HEK293T (cell line): ENCODE measurements around the gene AGPS.

Experiments
- CTCF ChIA-PET: fragments of 350-600 bp; formaldehyde crosslinking; extraction: SDS; loops from one replicate; lab custom pipeline; 2021; ENCODE audit warnings: antibody characterized with exemption, inconsistent platforms; lab: Yijun Ruan, JAX
- POLR2A ChIA-PET: fragments of 350-600 bp; formaldehyde crosslinking; extraction: SDS; loops from one replicate; lab custom pipeline; 2020; ENCODE audit warnings: antibody characterized with exemption, inconsistent platforms; lab: Yijun Ruan, JAX
- DNase-seq: peaks from one replicate; pipeline ENCODE4 v3.0.0; 2012; ENCODE audit warnings: mixed read lengths; ENCODE audit errors: extremely low spot score
- ARNT ChIP-seq: fragments of 450-650 bp; IDR thresholded peaks from 2 replicates; pipeline ENCODE4 v1.6.1; 2017; ENCODE audit warnings: mild to moderate bottlenecking
- BHLHE40 ChIP-seq: fragments of 450-650 bp; IDR thresholded peaks from 2 replicates; pipeline ENCODE4 v1.6.1; 2016; ENCODE audit warnings: mild to moderate bottlenecking, moderate library complexity, borderline replicate concordance
- CTBP1 ChIP-seq: fragments of 450-650 bp; IDR thresholded peaks from 2 replicates; pipeline ENCODE4 v1.6.1; 2016; ENCODE audit warnings: borderline replicate concordance
- ELF4 ChIP-seq: fragments of 450-650 bp; IDR thresholded peaks from 2 replicates; pipeline ENCODE4 v1.6.1; 2017; ENCODE audit warnings: antibody characterized with exemption
- FOXA1 ChIP-seq: fragments of 450-650 bp; IDR thresholded peaks from 2 replicates; pipeline ENCODE4 v1.6.1; 2016; ENCODE audit warnings: mild to moderate bottlenecking
- FOXK2 ChIP-seq: fragments of 450-650 bp; IDR thresholded peaks from 2 replicates; pipeline ENCODE4 v1.6.1; 2016; ENCODE audit warnings: mild to moderate bottlenecking
- FOXM1 ChIP-seq: fragments of 450-650 bp; IDR thresholded peaks from 2 replicates; pipeline ENCODE4 v1.6.1; 2017; ENCODE audit warnings: mild to moderate bottlenecking, borderline replicate concordance
- HDGF ChIP-seq: fragments of 450-650 bp; IDR thresholded peaks from 2 replicates; pipeline ENCODE4 v1.6.1; 2017; ENCODE audit warnings: antibody characterized with exemption, borderline replicate concordance
- L3MBTL2 ChIP-seq: fragments of 450-650 bp; conservative IDR thresholded peaks from 2 replicates; pipeline ENCODE4 v1.6.1; 2016; ENCODE audit warnings: mild to moderate bottlenecking
- LEF1 ChIP-seq: fragments of 450-650 bp; IDR thresholded peaks from 2 replicates; pipeline ENCODE4 v1.6.1; 2017; ENCODE audit warnings: mild to moderate bottlenecking, borderline replicate concordance
- NFRKB ChIP-seq: fragments of 450-650 bp; IDR thresholded peaks from 2 replicates; pipeline ENCODE4 v1.6.1; 2016; ENCODE audit warnings: mild to moderate bottlenecking, moderate library complexity
- PKNOX1 ChIP-seq: fragments of 450-650 bp; IDR thresholded peaks from 2 replicates; pipeline ENCODE4 v1.6.1; 2016
- SP1 ChIP-seq: fragments of 450-650 bp; IDR thresholded peaks from 2 replicates; pipeline ENCODE4 v1.6.1; 2017
- SUZ12 ChIP-seq: fragments of 450-650 bp; IDR thresholded peaks from 2 replicates; pipeline ENCODE4 v1.6.1; 2016; ENCODE audit warnings: mild to moderate bottlenecking
- TARDBP ChIP-seq: fragments of 450-650 bp; IDR thresholded peaks from 2 replicates; pipeline ENCODE4 v1.6.1; 2016
- ZNF384 ChIP-seq: fragments of 450-650 bp; IDR thresholded peaks from 2 replicates; pipeline ENCODE4 v1.6.1; 2016

AGPS gene

GRCh38 chr2:177506998-177507397, 114.4 kb downstream of the AGPS start:
- POLR2A ChIA-PET = no interaction called here
- TF ChIP-seq CTBP1 (no peak), SP1 (no peak), ARNT (no peak), FOXK2 (no peak), TARDBP (no peak), PKNOX1 (no peak)
- no peak for DNase-seq
- CTCF ChIA-PET = no interaction called here

- ChIA-PET CTCF (no interaction called here), POLR2A (no interaction called here)
- DNase-seq = no peak
- TF ChIP-seq ZNF384 (no peak), SP1 (no peak), FOXA1 (no peak), PKNOX1 (no peak), TARDBP (no peak), ELF4 (no peak), HDGF (no peak), CTBP1 (no peak), LEF1 (no peak), BHLHE40 (no peak), L3MBTL2 (no peak), FOXM1 (no peak), ARNT (no peak), FOXK2 (no peak), SUZ12 (no peak)
Measured at GRCh38 chr2:177516824-177517544, 124.4 kb downstream of the AGPS start.

GRCh38 chr2:177518754-177519153, 126.2 kb downstream of the AGPS start:
- TF ChIP-seq L3MBTL2 (no peak), TARDBP (no peak), LEF1 (no peak), SUZ12 (no peak), NFRKB (no peak), SP1 (no peak), FOXM1 (no peak), FOXK2 (no peak), BHLHE40 (no peak)
- DNase-seq = no peak
- ChIA-PET CTCF (interaction anchor here (0.6 kb wide), 1 partner anchor 10 kb away, joined by 3 read pairs; no protein-coding TSS in a partner anchor), POLR2A (interaction anchor here (0.8 kb wide), 1 partner anchor 8 kb away, joined by 3 read pairs; no protein-coding TSS in a partner anchor)

GRCh38 chr2:177519534-177520115, 127.1 kb downstream of the AGPS start:
- TF ChIP-seq NFRKB = no peak
- TF ChIP-seq PKNOX1 = no peak
- no peak for TF ChIP-seq SP1
- TF ChIP-seq SUZ12 = no peak
- TF ChIP-seq ZNF384 = no peak
- no peak for TF ChIP-seq HDGF
- TF ChIP-seq ELF4 = no peak
- TF ChIP-seq CTBP1 = no peak
- TF ChIP-seq FOXA1 = no peak
- no peak for TF ChIP-seq FOXK2
- no peak for TF ChIP-seq LEF1
- ChIA-PET CTCF (interaction anchor here (0.6 kb wide), 1 partner anchor 782 kb away, joined by 4 read pairs; no protein-coding TSS in a partner anchor), POLR2A (no interaction called here)
- no peak for DNase-seq

GRCh38 chr2:177520324-177520723, 127.8 kb downstream of the AGPS start:
- POLR2A ChIA-PET = no interaction called here
- no peak for TF ChIP-seq HDGF
- TF ChIP-seq ELF4 = no peak
- no peak for TF ChIP-seq FOXA1
- TF ChIP-seq BHLHE40 = no peak
- TF ChIP-seq FOXK2 = no peak
- no peak for TF ChIP-seq L3MBTL2
- TF ChIP-seq FOXM1 = no peak
- TF ChIP-seq SUZ12 = no peak
- TF ChIP-seq ZNF384 = no peak
- TF ChIP-seq PKNOX1 = no peak
- CTCF ChIA-PET = interaction anchor here (0.6 kb wide), 1 partner anchor 783 kb away, joined by 4 read pairs; no protein-coding TSS in a partner anchor
- DNase-seq = no peak

- TF ChIP-seq FOXM1 = no peak
- no peak for TF ChIP-seq FOXK2
- no peak for TF ChIP-seq SP1
- TF ChIP-seq L3MBTL2 = no peak
- no peak for TF ChIP-seq HDGF
- POLR2A ChIA-PET = no interaction called here
- CTCF ChIA-PET = no interaction called here
- DNase-seq = no peak
Measured at GRCh38 chr2:177523781-177524180, 131.2 kb downstream of the AGPS start.
